Lower lobe of right lung (tissue), 2 donors: ENCODE measurements around the gene TSC22D1. TPM values are rescaled to one million over a fixed set of nuclear protein-coding genes. Genes with fewer than 3 reads are reported as not detected.
A peak's percentile ranks its signal among the peaks of the same experiment; 100 is the strongest.

Source experiments
- ATAC-seq, 2 donors: fragments of 200-7000 bp; cut with Tn5 transposase; one replicate each; pipeline ENCODE4 v1.9.1; 2020 to 2022; ENCODE audit warnings: mild to moderate bottlenecking in 2 of 2, moderate library complexity in 2 of 2
- DNase-seq: peaks from one replicate; pipeline ENCODE4 v3.0.0-alpha.2; 2020
- H3K27ac ChIP-seq: fragments of 200-600 bp; one replicate; pipeline ENCODE4 v1.8.0; 2022
- H3K27me3 ChIP-seq: fragments of 200-600 bp; one replicate; pipeline ENCODE4 v1.8.0; 2022; ENCODE audit warnings: low read depth
- H3K36me3 ChIP-seq: fragments of 200-600 bp; one replicate; pipeline ENCODE4 v1.8.0; 2022; ENCODE audit warnings: mild to moderate bottlenecking
- H3K4me1 ChIP-seq: fragments of 200-600 bp; one replicate; pipeline ENCODE4 v1.8.0; 2022
- H3K4me3 ChIP-seq: fragments of 200-600 bp; one replicate; pipeline ENCODE4 v1.8.0; 2022; ENCODE audit warnings: mild to moderate bottlenecking
- H3K9me3 ChIP-seq: fragments of 200-600 bp; one replicate; pipeline ENCODE4 v1.8.0; 2022
- intact Hi-C: fragments of 100-400 bp; cut with DNase I; formaldehyde crosslinking; loops from one replicate; pipeline ENCODE4 v1.11.0; 2022
- total RNA-seq: library from RNA; stranded (reverse); fragmentation: NEBNext Ultra II Directional; extraction: Animal tissue kit (Norgen Biotek cat#: 25700); gene quantifications from one replicate; pipeline ENCODE4 v1.2.1, GENCODE V29; 2021
- TF ChIP-seq, protein P1 (sequence below): fragments of 200-600 bp; IDR thresholded peaks from one replicate; pipeline ENCODE4 v1.8.0; 2022; ENCODE audit warnings: antibody characterized with exemption, mild to moderate bottlenecking
- donor health status: DM: no; HTN: yes; CAD: no; lungs with severe emphysema.

TSC22D1 gene
- total RNA-seq, 1 donor from 2014 or later = 163 TPM

DNA sequence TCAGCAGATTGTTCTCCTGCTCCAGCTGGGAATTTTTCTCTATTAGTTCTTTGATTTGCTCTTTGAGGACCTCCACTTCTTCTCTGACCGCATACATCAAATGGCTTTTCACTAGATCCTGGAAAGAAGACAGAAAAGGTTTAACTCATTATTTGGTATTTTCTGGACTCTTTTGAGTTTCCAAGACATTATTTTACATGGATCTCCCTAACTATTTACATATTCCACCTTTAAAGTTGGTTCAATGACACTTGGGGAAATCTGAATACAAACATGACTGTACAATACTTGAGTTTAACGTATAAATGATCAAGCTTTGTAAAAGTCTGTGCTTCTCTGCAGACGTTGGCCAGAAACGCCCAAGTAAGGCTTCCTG lies 141.4 kb downstream of the TSC22D1 start:
- TF ChIP-seq, protein P1, sequence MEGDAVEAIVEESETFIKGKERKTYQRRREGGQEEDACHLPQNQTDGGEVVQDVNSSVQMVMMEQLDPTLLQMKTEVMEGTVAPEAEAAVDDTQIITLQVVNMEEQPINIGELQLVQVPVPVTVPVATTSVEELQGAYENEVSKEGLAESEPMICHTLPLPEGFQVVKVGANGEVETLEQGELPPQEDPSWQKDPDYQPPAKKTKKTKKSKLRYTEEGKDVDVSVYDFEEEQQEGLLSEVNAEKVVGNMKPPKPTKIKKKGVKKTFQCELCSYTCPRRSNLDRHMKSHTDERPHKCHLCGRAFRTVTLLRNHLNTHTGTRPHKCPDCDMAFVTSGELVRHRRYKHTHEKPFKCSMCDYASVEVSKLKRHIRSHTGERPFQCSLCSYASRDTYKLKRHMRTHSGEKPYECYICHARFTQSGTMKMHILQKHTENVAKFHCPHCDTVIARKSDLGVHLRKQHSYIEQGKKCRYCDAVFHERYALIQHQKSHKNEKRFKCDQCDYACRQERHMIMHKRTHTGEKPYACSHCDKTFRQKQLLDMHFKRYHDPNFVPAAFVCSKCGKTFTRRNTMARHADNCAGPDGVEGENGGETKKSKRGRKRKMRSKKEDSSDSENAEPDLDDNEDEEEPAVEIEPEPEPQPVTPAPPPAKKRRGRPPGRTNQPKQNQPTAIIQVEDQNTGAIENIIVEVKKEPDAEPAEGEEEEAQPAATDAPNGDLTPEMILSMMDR = no peak
- DNase-seq (no peak), ATAC-seq (no peak)
- H3K36me3 ChIP-seq = peaks cover 25% of the 10 kb centered on the region
- H3K4me3 ChIP-seq = peak overlapping the region; percentile 81
- intact Hi-C loops = loop anchor here (5.0 to 10.0 kb wide), 2 partner anchors 200 to 382 kb away; no protein-coding TSS in a partner anchor
- no peaks in the 10 kb centered on the region for H3K27me3 ChIP-seq
- H3K9me3 ChIP-seq = no peaks in the 10 kb centered on the region
- peaks cover 25% of the 10 kb centered on the region for H3K4me1 ChIP-seq
- peak overlapping the region; percentile 94 for H3K27ac ChIP-seq

DNA sequence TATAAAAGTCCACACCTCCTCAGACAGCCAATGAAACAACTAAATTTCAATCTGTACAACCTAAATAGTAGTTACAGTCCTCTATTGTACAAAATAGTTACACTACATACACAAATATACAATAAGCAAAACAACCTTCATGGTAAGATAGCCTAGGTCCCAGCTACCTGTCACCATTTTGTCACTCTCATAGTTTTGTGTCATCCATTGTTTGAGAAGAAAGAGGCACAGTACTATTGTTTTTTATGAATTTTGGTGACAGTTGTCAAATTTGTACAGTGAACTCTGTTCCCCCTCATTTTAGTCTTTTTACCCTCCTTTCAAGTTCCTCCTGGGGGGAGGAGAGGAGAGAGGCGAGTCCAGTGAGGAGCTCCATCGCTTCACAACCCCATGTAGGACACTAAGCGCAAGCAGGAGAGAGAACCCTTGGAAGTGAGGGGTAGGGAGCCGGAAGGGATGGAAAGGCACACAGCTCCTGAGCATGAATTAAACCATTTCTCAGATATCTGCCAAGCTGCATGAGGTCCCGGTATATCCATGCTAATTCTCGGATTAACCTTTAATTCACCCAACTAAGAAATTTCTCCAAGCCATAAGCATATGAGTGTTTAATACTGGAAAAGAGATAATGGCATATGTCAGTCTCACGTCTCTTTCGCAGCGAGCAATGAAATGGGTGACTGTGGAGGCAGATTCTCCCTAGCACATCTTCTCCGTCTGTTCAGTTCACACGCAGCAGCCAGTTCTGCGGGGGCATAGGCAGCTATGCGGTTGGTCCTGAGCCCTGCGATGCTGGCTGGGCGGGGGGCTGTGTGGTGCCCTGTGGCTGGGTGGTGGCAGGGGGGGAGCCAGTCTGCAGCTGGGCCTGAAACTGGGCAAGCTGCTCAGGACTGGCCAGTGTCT lies 142.0 kb downstream of the TSC22D1 start:
- intact Hi-C loops = loop anchor here (10.0 kb wide), 1 partner anchor 199 kb away; no protein-coding TSS in a partner anchor
- TF ChIP-seq, protein P1 = no peak
- Histone ChIP-seq H3K4me3 (peak overlapping the region; percentile 81), H3K27me3 (no peaks in the 10 kb centered on the region), H3K9me3 (no peaks in the 10 kb centered on the region), H3K27ac (peak overlapping the region; percentile 94), H3K4me1 (peaks cover 25% of the 10 kb centered on the region), H3K36me3 (peaks cover 25% of the 10 kb centered on the region)
- no peak for DNase-seq
- ATAC-seq = no peak

DNA sequence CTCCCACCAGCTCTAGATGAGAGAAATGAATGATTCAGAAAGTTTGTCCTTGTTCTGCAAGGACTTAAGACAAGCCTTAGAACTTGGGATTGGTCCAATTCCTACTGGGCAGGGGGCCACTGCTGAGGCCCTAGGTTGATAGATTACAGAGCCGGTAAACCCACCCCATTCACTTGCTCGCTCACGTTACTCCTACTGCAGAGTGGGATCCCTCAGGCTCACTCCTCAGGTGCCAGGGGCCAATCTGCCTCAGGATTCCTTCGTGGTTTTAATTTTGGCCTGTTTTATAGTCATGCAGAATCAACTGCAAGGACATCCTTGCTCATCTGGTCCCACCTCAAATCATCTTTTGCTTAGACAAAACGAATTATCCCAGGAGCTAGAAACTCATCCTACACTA lies 143.5 kb downstream of the TSC22D1 start:
- Histone ChIP-seq H3K4me3 (peak overlapping the region; percentile 81), H3K36me3 (peaks cover 25% of the 10 kb centered on the region), H3K9me3 (no peaks in the 10 kb centered on the region), H3K27ac (no peak overlapping the region), H3K4me1 (peaks cover 19% of the 10 kb centered on the region), H3K27me3 (no peaks in the 10 kb centered on the region)
- DNase-seq (no peak), ATAC-seq (no peak)
- intact Hi-C loops = loop anchor here (10.0 kb wide), 1 partner anchor 198 kb away; no protein-coding TSS in a partner anchor
- TF ChIP-seq, protein P1 = no peak

DNA sequence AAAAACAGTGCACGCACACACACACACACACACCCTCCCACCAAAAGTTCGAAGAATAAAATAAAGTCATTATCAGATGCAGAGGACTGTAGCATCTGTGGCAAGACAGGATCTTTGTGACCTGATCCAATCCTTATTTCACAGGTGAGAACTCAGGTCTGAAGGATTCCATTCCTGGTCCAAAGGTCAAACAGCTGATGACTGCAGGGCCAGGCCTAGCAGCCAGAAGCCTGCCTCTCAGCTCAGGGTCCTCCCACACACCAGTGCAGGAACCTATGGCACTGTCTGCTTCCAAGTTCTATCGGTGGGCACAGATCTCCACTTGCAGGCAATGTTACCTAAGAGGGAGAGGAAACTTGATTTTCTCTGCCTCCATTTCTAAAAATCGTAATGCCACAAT lies 145.0 kb downstream of the TSC22D1 start:
- DNase-seq = no peak
- Histone ChIP-seq H3K36me3 (peaks cover 25% of the 10 kb centered on the region), H3K9me3 (no peaks in the 10 kb centered on the region), H3K27ac (no peak overlapping the region), H3K4me1 (peaks cover 12% of the 10 kb centered on the region), H3K27me3 (no peaks in the 10 kb centered on the region), H3K4me3 (no peak overlapping the region)
- intact Hi-C loops = loop anchor here (10.0 kb wide), 1 partner anchor 196 kb away; no protein-coding TSS in a partner anchor
- TF ChIP-seq, protein P1 = no peak
- no peak for ATAC-seq

DNA sequence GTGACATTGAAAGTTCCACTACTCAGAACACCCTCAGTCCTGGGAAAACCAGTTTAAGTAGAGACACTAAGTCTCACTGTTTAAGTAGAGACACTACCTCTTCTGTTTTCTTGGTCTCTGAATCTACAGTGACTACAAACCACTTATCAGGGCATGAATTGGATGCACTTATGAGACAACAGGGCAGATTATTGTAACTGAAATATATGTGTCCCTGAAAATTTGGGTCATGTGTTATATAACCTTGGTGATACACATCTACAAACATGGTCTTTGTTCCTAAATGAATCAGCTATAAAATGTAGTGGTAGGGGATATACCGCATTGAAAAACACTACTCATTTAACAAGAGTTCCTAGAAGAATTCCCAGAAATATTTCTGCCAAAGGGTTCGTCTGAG lies 146.8 kb downstream of the TSC22D1 start:
- Histone ChIP-seq H3K36me3 (peaks cover 20% of the 10 kb centered on the region), H3K4me3 (no peak overlapping the region), H3K4me1 (peaks cover 6% of the 10 kb centered on the region), H3K27me3 (no peaks in the 10 kb centered on the region), H3K27ac (no peak overlapping the region), H3K9me3 (no peaks in the 10 kb centered on the region)
- ATAC-seq = no peak
- intact Hi-C loops = no loop called here
- no peak for DNase-seq
- TF ChIP-seq, protein P1 = no peak
